ENCODE data around the gene GALNT18.

GALNT18 gene

DNA sequence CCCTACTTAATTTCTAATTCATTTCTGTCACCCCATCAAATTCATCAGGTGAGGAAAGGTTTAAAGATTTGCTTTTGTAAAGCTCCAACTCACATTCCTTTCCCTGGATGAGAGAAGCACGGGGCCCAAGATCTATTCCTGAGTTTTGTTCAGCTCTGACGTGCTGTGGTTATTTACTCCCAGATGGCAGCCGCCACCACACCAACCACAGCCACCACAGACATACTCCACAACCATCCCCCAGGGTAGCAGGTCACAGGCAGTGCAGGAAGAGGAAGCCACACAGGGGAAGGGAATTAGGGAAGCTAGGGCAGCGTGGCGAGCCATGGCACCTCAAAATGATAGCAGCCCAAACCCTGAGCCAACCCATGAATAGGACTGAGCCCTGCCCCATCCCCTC is 205.3 kb downstream of the GALNT18 start:
- no peaks in the 10 kb centered on the region for H3K36me3 ChIP-seq (ENCODE audit: control insufficient read depth in 2 of 2, insufficient read depth in 1 of 2, low read length in 2 of 2)
- ChIA-PET CTCF (interaction anchor here (0.5 to 1.2 kb wide), 5 partner anchors 18 to 704 kb away, joined by 3 to 4 read pairs (median 3); no protein-coding TSS in a partner anchor), POLR2A (no interaction called here)
- no peaks in the 10 kb centered on the region for H3K9me3 ChIP-seq (ENCODE audit: control insufficient read depth, insufficient read depth, low read depth, low read length)
- no peak overlapping the region for H3K4me3 ChIP-seq (ENCODE audit: low read depth, low read length)
- no peak overlapping the region for H3K27ac ChIP-seq (ENCODE audit: extremely low read depth, low read depth, low read length)
- H3K4me1 ChIP-seq (ENCODE audit: control insufficient read depth, insufficient read depth, low read length): no peaks in the 10 kb centered on the region
- no peak for TF ChIP-seq ZNF585B (tag by site-specific recombination; IDR thresholded peaks at IDR 0.05)

DNA sequence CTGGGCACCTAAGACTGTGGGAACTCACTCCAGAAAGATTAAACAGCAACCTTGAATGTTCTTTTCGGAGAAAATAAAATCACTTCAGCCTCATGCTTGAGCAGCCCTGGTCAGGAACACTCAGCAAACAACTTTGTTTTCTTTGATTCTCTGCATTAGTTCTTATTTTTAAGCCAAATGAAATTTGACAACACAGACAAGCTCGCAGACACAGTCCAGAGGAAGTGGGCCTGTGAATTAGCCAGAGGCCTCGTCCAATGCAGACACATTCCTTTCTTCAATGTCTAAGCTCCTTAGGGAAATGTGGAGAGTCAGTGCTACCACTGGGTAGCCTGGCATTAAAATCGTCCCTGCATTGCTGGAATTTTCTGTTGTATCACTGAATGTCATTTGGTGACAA is 205.9 kb downstream of the GALNT18 start:
- POLR2A ChIA-PET: no interaction called here
- no peaks in the 10 kb centered on the region for H3K9me3 ChIP-seq (ENCODE audit: control insufficient read depth, insufficient read depth, low read depth, low read length)
- CTCF ChIA-PET: interaction anchor here (1.2 kb wide), 1 partner anchor 372 kb away, joined by 4 read pairs; no protein-coding TSS in a partner anchor
- H3K27ac ChIP-seq (ENCODE audit: extremely low read depth, low read depth, low read length): no peak overlapping the region
- no peaks in the 10 kb centered on the region for H3K36me3 ChIP-seq (ENCODE audit: control insufficient read depth in 2 of 2, insufficient read depth in 1 of 2, low read length in 2 of 2)
- no peak overlapping the region for H3K4me3 ChIP-seq (ENCODE audit: low read depth, low read length)
- TF ChIP-seq, protein P1, sequence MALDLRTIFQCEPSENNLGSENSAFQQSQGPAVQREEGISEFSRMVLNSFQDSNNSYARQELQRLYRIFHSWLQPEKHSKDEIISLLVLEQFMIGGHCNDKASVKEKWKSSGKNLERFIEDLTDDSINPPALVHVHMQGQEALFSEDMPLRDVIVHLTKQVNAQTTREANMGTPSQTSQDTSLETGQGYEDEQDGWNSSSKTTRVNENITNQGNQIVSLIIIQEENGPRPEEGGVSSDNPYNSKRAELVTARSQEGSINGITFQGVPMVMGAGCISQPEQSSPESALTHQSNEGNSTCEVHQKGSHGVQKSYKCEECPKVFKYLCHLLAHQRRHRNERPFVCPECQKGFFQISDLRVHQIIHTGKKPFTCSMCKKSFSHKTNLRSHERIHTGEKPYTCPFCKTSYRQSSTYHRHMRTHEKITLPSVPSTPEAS (tag by site-specific recombination; IDR thresholded peaks at IDR 0.05): no peak
- no peak for TF ChIP-seq ZNF146 (tag by site-specific recombination; IDR thresholded peaks at IDR 0.05)
- no peak for TF ChIP-seq ZBTB17 (tag by site-specific recombination; IDR thresholded peaks at IDR 0.05)
- TF ChIP-seq ZNF433 (tag by site-specific recombination; IDR thresholded peaks at IDR 0.05; ENCODE audit: low read depth): no peak
- TF ChIP-seq ZNF37A (tag by site-specific recombination; IDR thresholded peaks at IDR 0.05): no peak
- TF ChIP-seq ZNF133 (tag by site-specific recombination; IDR thresholded peaks at IDR 0.05): no peak
- no peak for TF ChIP-seq SALL2 (tag by site-specific recombination; IDR thresholded peaks at IDR 0.05; ENCODE audit: borderline replicate concordance)
- TF ChIP-seq WT1 (tag by site-specific recombination; IDR thresholded peaks at IDR 0.05): no peak
- no peaks in the 10 kb centered on the region for H3K4me1 ChIP-seq (ENCODE audit: control insufficient read depth, insufficient read depth, low read length)

DNA sequence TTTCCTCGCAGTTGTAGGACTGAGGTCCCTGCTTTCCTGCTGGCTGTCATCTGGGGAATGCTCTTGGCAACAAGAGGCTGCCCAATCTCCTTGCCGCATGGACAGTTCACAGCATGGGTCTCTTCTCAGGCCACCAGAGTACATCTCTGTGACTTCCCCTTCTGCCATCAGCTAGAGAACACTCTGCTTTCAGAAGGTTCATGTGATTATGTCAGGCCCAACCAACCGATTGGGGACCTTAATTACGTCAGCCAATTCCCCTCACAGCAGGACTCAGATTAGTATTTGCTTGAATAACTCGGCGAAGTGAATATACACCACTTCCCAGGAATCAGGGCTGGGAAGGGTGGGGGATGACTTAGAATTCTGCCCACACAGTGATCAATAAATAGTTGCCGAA is 206.8 kb downstream of the GALNT18 start:
- ChIA-PET POLR2A (no interaction called here), CTCF (no interaction called here)
- Histone ChIP-seq H3K36me3 (ENCODE audit: control insufficient read depth in 2 of 2, insufficient read depth in 1 of 2, low read length in 2 of 2) (no peaks in the 10 kb centered on the region), H3K4me1 (ENCODE audit: control insufficient read depth, insufficient read depth, low read length) (no peaks in the 10 kb centered on the region), H3K9me3 (ENCODE audit: control insufficient read depth, insufficient read depth, low read depth, low read length) (no peaks in the 10 kb centered on the region), H3K4me3 (ENCODE audit: low read depth, low read length) (no peak overlapping the region), H3K27ac (ENCODE audit: extremely low read depth, low read depth, low read length) (no peak overlapping the region)
- TF ChIP-seq ZNF585B (tag by site-specific recombination; IDR thresholded peaks at IDR 0.05) (no peak), HOXC10 (CRISPR knock-in tag; IDR thresholded peaks at IDR 0.05) (no peak), HOXA7 (CRISPR knock-in tag; IDR thresholded peaks at IDR 0.05; ENCODE audit: borderline replicate concordance) (no peak), ZNF121 (tag by site-specific recombination; IDR thresholded peaks at IDR 0.05) (no peak), ZNF660 (tag by site-specific recombination; IDR thresholded peaks at IDR 0.05) (0 out of 2 replicates have a peak, but pooled peaks have one; percentile 24), TRIM28 (IDR thresholded peaks at IDR 0.05; ENCODE audit: borderline replicate concordance, low read length) (no peak), ZNF394 (tag by site-specific recombination; IDR thresholded peaks at IDR 0.05; ENCODE audit: borderline replicate concordance) (no peak), ZBTB17 (tag by site-specific recombination; IDR thresholded peaks at IDR 0.05) (peak; percentile 67)
- TF ChIP-seq, protein P2, sequence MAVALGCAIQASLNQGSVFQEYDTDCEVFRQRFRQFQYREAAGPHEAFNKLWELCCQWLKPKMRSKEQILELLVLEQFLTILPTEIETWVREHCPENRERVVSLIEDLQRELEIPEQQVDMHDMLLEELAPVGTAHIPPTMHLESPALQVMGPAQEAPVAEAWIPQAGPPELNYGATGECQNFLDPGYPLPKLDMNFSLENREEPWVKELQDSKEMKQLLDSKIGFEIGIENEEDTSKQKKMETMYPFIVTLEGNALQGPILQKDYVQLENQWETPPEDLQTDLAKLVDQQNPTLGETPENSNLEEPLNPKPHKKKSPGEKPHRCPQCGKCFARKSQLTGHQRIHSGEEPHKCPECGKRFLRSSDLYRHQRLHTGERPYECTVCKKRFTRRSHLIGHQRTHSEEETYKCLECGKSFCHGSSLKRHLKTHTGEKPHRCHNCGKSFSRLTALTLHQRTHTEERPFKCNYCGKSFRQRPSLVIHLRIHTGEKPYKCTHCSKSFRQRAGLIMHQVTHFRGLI (tag by site-specific recombination; IDR thresholded peaks at IDR 0.05): peak; percentile 44; the same call in 1 of the 2 replicates
- TF ChIP-seq, protein P3, sequence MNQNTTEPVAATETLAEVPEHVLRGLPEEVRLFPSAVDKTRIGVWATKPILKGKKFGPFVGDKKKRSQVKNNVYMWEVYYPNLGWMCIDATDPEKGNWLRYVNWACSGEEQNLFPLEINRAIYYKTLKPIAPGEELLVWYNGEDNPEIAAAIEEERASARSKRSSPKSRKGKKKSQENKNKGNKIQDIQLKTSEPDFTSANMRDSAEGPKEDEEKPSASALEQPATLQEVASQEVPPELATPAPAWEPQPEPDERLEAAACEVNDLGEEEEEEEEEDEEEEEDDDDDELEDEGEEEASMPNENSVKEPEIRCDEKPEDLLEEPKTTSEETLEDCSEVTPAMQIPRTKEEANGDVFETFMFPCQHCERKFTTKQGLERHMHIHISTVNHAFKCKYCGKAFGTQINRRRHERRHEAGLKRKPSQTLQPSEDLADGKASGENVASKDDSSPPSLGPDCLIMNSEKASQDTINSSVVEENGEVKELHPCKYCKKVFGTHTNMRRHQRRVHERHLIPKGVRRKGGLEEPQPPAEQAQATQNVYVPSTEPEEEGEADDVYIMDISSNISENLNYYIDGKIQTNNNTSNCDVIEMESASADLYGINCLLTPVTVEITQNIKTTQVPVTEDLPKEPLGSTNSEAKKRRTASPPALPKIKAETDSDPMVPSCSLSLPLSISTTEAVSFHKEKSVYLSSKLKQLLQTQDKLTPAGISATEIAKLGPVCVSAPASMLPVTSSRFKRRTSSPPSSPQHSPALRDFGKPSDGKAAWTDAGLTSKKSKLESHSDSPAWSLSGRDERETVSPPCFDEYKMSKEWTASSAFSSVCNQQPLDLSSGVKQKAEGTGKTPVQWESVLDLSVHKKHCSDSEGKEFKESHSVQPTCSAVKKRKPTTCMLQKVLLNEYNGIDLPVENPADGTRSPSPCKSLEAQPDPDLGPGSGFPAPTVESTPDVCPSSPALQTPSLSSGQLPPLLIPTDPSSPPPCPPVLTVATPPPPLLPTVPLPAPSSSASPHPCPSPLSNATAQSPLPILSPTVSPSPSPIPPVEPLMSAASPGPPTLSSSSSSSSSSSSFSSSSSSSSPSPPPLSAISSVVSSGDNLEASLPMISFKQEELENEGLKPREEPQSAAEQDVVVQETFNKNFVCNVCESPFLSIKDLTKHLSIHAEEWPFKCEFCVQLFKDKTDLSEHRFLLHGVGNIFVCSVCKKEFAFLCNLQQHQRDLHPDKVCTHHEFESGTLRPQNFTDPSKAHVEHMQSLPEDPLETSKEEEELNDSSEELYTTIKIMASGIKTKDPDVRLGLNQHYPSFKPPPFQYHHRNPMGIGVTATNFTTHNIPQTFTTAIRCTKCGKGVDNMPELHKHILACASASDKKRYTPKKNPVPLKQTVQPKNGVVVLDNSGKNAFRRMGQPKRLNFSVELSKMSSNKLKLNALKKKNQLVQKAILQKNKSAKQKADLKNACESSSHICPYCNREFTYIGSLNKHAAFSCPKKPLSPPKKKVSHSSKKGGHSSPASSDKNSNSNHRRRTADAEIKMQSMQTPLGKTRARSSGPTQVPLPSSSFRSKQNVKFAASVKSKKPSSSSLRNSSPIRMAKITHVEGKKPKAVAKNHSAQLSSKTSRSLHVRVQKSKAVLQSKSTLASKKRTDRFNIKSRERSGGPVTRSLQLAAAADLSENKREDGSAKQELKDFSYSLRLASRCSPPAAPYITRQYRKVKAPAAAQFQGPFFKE (tag by site-specific recombination; IDR thresholded peaks at IDR 0.05; ENCODE audit: borderline replicate concordance): no peak
- TF ChIP-seq, protein P4, sequence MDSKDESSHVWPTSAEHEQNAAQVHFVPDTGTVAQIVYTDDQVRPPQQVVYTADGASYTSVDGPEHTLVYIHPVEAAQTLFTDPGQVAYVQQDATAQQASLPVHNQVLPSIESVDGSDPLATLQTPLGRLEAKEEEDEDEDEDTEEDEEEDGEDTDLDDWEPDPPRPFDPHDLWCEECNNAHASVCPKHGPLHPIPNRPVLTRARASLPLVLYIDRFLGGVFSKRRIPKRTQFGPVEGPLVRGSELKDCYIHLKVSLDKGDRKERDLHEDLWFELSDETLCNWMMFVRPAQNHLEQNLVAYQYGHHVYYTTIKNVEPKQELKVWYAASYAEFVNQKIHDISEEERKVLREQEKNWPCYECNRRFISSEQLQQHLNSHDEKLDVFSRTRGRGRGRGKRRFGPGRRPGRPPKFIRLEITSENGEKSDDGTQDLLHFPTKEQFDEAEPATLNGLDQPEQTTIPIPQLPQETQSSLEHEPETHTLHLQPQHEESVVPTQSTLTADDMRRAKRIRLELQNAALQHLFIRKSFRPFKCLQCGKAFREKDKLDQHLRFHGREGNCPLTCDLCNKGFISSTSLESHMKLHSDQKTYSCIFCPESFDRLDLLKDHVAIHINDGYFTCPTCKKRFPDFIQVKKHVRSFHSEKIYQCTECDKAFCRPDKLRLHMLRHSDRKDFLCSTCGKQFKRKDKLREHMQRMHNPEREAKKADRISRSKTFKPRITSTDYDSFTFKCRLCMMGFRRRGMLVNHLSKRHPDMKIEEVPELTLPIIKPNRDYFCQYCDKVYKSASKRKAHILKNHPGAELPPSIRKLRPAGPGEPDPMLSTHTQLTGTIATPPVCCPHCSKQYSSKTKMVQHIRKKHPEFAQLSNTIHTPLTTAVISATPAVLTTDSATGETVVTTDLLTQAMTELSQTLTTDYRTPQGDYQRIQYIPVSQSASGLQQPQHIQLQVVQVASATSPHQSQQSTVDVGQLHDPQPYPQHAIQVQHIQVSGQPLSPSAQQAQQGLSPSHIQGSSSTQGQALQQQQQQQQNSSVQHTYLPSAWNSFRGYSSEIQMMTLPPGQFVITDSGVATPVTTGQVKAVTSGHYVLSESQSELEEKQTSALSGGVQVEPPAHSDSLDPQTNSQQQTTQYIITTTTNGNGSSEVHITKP (tag by site-specific recombination; IDR thresholded peaks at IDR 0.05): peak; percentile 31; the same call in 1 of the 2 replicates
